ENCODE results near the gene CD74.
A peak's percentile ranks its signal among the peaks of the same experiment; 100 is the strongest.

Gene CD74

GRCh38 chr5:150357326-150358260 lies 55.1 kb downstream of the CD74 start, which contains the start of gene TCOF1:
TSS of gene TCOF1 (plus strand) at chr5:150357697. CDS start at chr5:150357747, 50 bp downstream.
- DNase-seq = peak; percentile 98 to 99

- no peak for DNase-seq
Measured at GRCh38 chr5:150356575-150357294, 56.0 kb downstream of the CD74 start.

GRCh38 chr5:150355791-150356190 lies 56.9 kb downstream of the CD74 start:
- DNase-seq = no peak

GRCh38 chr5:150353032-150353675 lies 59.6 kb downstream of the CD74 start:
- DNase-seq = no peak

GRCh38 chr5:150352244-150353031 lies 60.3 kb downstream of the CD74 start:
- DNase-seq = no peak
